ENCODE results near the gene RNF212B. TPM values are rescaled to one million over a fixed set of nuclear protein-coding genes. Genes with fewer than 3 reads are reported as not detected.

Gene RNF212B
- total and polyA plus RNA-seq, 2 of the 13 experiments (the other 11 are each of a cell fraction or from before 2014, with no cell fraction given) = 0.05 TPM; not detected in 1

DNA sequence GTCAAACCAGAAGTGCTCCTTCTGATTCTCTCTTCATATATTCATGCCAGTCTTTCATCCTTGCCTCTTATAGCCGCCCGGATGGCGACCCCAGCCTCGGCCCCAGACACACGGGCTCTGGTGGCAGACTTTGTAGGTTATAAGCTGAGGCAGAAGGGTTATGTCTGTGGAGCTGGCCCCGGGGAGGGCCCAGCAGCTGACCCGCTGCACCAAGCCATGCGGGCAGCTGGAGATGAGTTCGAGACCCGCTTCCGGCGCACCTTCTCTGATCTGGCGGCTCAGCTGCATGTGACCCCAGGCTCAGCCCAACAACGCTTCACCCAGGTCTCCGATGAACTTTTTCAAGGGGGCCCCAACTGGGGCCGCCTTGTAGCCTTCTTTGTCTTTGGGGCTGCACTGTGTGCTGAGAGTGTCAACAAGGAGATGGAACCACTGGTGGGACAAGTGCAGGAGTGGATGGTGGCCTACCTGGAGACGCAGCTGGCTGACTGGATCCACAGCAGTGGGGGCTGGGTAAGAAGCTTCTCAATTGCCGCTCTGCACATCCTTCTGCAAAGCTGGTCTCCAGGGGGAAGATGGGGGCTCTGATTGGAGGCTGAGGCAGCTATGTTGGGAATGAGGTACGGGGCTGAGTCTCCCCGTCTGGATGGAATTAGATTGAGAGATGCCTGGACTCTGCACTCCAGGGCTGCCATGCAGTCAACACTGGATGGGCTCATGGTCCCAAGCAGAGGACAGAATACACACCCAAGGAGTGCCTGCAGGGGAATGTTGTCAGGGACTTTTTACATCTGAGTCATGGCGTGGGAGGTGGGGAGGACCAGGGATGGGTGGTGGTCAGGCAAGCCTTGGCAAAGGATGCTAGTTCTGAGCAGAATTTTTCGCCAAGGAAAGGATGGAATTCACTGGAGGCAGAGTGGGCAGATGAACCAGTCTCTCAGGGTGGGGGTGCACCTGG lies 70.2 kb downstream of the RNF212B start (continued):
- no peak for TF ChIP-seq CBX1 (IDR thresholded peaks at IDR 0.05; ENCODE audit: low read depth)
- TF ChIP-seq NFRKB (IDR thresholded peaks at IDR 0.05) = no peak
- TF ChIP-seq FLYWCH1 (CRISPR knock-in tag; IDR thresholded peaks at IDR 0.05) = no peak
- no peak for TF ChIP-seq SATB2 (CRISPR knock-in tag; IDR thresholded peaks at IDR 0.05)
- TF ChIP-seq, protein P1, sequence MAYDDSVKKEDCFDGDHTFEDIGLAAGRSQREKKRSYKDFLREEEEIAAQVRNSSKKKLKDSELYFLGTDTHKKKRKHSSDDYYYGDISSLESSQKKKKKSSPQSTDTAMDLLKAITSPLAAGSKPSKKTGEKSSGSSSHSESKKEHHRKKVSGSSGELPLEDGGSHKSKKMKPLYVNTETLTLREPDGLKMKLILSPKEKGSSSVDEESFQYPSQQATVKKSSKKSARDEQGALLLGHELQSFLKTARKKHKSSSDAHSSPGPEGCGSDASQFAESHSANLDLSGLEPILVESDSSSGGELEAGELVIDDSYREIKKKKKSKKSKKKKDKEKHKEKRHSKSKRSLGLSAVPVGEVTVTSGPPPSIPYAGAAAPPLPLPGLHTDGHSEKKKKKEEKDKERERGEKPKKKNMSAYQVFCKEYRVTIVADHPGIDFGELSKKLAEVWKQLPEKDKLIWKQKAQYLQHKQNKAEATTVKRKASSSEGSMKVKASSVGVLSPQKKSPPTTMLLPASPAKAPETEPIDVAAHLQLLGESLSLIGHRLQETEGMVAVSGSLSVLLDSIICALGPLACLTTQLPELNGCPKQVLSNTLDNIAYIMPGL (CRISPR knock-in tag; IDR thresholded peaks at IDR 0.05; ENCODE audit: borderline replicate concordance in 1 of 2, low read depth in 1 of 2) = no peak
- no peak for TF ChIP-seq SOX5 (CRISPR knock-in tag; IDR thresholded peaks at IDR 0.05; ENCODE audit: borderline replicate concordance)
- TF ChIP-seq MAX (IDR thresholded peaks at IDR 0.05) = no peak
- TF ChIP-seq, protein P2, sequence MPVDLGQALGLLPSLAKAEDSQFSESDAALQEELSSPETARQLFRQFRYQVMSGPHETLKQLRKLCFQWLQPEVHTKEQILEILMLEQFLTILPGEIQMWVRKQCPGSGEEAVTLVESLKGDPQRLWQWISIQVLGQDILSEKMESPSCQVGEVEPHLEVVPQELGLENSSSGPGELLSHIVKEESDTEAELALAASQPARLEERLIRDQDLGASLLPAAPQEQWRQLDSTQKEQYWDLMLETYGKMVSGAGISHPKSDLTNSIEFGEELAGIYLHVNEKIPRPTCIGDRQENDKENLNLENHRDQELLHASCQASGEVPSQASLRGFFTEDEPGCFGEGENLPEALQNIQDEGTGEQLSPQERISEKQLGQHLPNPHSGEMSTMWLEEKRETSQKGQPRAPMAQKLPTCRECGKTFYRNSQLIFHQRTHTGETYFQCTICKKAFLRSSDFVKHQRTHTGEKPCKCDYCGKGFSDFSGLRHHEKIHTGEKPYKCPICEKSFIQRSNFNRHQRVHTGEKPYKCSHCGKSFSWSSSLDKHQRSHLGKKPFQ (CRISPR knock-in tag; IDR thresholded peaks at IDR 0.05; ENCODE audit: insufficient replicate concordance) = no peak
- no peak for TF ChIP-seq CCDC6 (CRISPR knock-in tag; IDR thresholded peaks at IDR 0.05)
- no peak for TF ChIP-seq ZNF850 (CRISPR knock-in tag; conservative IDR thresholded peaks at IDR 0.05)
- TF ChIP-seq HMGXB3 (CRISPR knock-in tag; IDR thresholded peaks at IDR 0.05; ENCODE audit: borderline replicate concordance) = no peak
- TF ChIP-seq MIER3 (CRISPR knock-in tag; IDR thresholded peaks at IDR 0.05; ENCODE audit: borderline replicate concordance) = no peak
- no peak for TF ChIP-seq NKX3-1 (CRISPR knock-in tag; IDR thresholded peaks at IDR 0.05)
- TF ChIP-seq, protein P3, sequence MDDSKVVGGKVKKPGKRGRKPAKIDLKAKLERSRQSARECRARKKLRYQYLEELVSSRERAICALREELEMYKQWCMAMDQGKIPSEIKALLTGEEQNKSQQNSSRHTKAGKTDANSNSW (CRISPR knock-in tag; IDR thresholded peaks at IDR 0.05; ENCODE audit: borderline replicate concordance) = peak; percentile 28; the same call in 1 of the 2 replicates
- no peak for TF ChIP-seq ZNF333 (CRISPR knock-in tag; IDR thresholded peaks at IDR 0.05; ENCODE audit: borderline replicate concordance)
- TF ChIP-seq CBX2 (IDR thresholded peaks at IDR 0.05; ENCODE audit: low read depth, low read length) = no peak
- no peak for TF ChIP-seq CBX2 (CRISPR knock-in tag; IDR thresholded peaks at IDR 0.05; ENCODE audit: low read depth)
- TF ChIP-seq NFKB2 (CRISPR knock-in tag; IDR thresholded peaks at IDR 0.05; ENCODE audit: borderline replicate concordance) = no peak; the same call in 1 of the 2 replicates
- peak; percentile 47 for TF ChIP-seq AGO2 (optimal IDR thresholded peaks at IDR 0.05; ENCODE audit: low read depth, low read length)
- TF ChIP-seq SMC3 (IDR thresholded peaks at IDR 0.05; ENCODE audit: low read length) = no peak
- TF ChIP-seq POLR2AphosphoS5 (IDR thresholded peaks at IDR 0.05; ENCODE audit: low read depth, low read length) = no peak
- TF ChIP-seq GTF2F1 (IDR thresholded peaks at IDR 0.05; ENCODE audit: low read length) = no peak

Data from HepG2 (cell line).